Calu3 (cell line): ENCODE results near the gene PTTG1. TPM values are rescaled to one million over a fixed set of nuclear protein-coding genes. Genes with fewer than 3 reads are reported as not detected.
A peak's percentile ranks its signal among the peaks of the same experiment; 100 is the strongest.

Source experiments
- BruUV-seq: library from RNA; stranded (reverse); fragments of 400-500 nt; replicated peaks from 2 replicates; lab custom pipeline; 2021; lab: Mats Ljungman, UMichigan
- CTCF ChIA-PET: fragments of 300-600 bp; sonication (Branson Sonifier 250); formaldehyde crosslinking; loops from one replicate; lab custom pipeline; 2022; ENCODE audit warnings: antibody characterized with exemption; lab: Charles Lee
- DNase-seq: peaks from one replicate; pipeline ENCODE4 v3.0.0; 2022
- H3K27ac Mint-ChIP-seq: one replicate; pipeline ENCODE4 v1.8.0; 2022; ENCODE audit warnings: mixed read lengths; ENCODE audit not compliant: unreplicated experiment
- H3K27me3 Mint-ChIP-seq: one replicate; pipeline ENCODE4 v1.8.0; 2022; ENCODE audit warnings: mixed read lengths; ENCODE audit not compliant: unreplicated experiment
- H3K36me3 Mint-ChIP-seq: one replicate; pipeline ENCODE4 v1.8.0; 2022; ENCODE audit warnings: mild to moderate bottlenecking, moderate library complexity, mixed read lengths; ENCODE audit not compliant: insufficient read depth, unreplicated experiment
- H3K4me1 Mint-ChIP-seq: one replicate; pipeline ENCODE4 v1.8.0; 2022; ENCODE audit warnings: mild to moderate bottlenecking, low read depth, mixed read lengths; ENCODE audit not compliant: unreplicated experiment
- H3K4me3 Mint-ChIP-seq: one replicate; pipeline ENCODE4 v1.8.0; 2022; ENCODE audit warnings: mild to moderate bottlenecking, low read depth, moderate library complexity, mixed read lengths; ENCODE audit not compliant: unreplicated experiment
- H3K9me3 Mint-ChIP-seq: one replicate; pipeline ENCODE4 v1.8.0; 2022; ENCODE audit warnings: low read depth, mixed read lengths; ENCODE audit not compliant: unreplicated experiment
- intact Hi-C: fragments of 100-400 bp; cut with micrococcal nuclease; formaldehyde crosslinking; loops from one replicate; pipeline ENCODE4 v1.10.0; 2022; ENCODE audit not compliant: unreplicated experiment
- total RNA-seq: library from RNA; stranded (reverse); gene quantifications from 2 replicates; pipeline ENCODE4 v1.2.3, GENCODE V29; 2022
- TF ChIP-seq, protein P1 (sequence below): fragments of 200-600 bp; IDR thresholded peaks from one replicate; pipeline ENCODE4 v1.8.0; 2022; ENCODE audit warnings: antibody characterized with exemption; ENCODE audit not compliant: unreplicated experiment

PTTG1 gene
- total RNA-seq, 1 experiment from 2014 or later = 184 TPM

DNA sequence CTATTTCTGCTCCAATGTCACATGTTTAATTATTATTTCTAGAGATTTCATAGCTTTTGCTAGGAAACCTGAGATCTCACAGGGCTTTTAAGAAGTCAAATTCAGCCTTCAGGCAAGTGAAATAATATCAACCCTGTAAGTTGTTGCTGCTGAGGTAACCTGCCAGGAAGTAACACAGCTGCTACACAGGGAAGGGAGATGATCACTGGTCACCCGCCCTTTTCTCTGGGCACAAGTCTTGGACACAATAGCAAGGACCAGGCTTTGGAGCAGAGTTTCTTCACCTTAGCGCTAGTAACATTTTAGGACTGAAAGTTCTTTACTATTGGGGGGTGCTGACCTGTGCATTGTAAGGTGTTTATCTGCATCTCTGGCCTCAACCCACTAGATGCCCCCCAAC, 50.1 kb downstream of the PTTG1 start:
- intact Hi-C loops = no loop called here
- Mint-ChIP-seq H3K27me3 (no peaks in the 10 kb centered on the region), H3K36me3 (peaks cover 65% of the 10 kb centered on the region), H3K27ac (peak overlapping the region; percentile 30), H3K9me3 (peaks cover under 1% of the 10 kb centered on the region), H3K4me1 (peaks cover 92% of the 10 kb centered on the region), H3K4me3 (peak overlapping the region; percentile 89)
- CTCF ChIA-PET = no interaction called here
- DNase-seq = no peak
- TF ChIP-seq, protein P1, sequence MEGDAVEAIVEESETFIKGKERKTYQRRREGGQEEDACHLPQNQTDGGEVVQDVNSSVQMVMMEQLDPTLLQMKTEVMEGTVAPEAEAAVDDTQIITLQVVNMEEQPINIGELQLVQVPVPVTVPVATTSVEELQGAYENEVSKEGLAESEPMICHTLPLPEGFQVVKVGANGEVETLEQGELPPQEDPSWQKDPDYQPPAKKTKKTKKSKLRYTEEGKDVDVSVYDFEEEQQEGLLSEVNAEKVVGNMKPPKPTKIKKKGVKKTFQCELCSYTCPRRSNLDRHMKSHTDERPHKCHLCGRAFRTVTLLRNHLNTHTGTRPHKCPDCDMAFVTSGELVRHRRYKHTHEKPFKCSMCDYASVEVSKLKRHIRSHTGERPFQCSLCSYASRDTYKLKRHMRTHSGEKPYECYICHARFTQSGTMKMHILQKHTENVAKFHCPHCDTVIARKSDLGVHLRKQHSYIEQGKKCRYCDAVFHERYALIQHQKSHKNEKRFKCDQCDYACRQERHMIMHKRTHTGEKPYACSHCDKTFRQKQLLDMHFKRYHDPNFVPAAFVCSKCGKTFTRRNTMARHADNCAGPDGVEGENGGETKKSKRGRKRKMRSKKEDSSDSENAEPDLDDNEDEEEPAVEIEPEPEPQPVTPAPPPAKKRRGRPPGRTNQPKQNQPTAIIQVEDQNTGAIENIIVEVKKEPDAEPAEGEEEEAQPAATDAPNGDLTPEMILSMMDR = no peak
- no TSS peak for BruUV-seq

DNA sequence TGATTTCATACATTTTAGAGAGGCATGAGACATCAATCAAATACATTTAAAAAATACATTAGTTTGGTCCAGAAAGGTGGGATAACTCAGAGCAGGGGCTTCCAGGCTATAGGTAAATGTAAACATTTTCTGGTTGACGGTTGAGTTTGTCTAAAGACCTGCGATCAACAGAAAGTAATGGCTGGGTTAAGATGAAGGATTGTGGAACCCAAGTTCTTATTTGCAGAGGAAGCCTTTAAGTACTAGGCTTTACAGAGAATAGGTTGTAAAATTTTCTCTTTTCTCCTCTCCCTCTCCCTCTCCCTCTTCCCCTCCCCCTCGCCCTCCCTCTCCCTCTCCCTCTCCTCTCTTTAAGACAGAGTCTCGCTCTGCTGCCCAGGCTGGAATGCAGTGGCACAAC, 50.8 kb downstream of the PTTG1 start:
- BruUV-seq = no TSS peak
- no peaks in the 10 kb centered on the region for H3K27me3 Mint-ChIP-seq
- DNase-seq = no peak
- peaks cover 92% of the 10 kb centered on the region for H3K4me1 Mint-ChIP-seq
- H3K36me3 Mint-ChIP-seq = peaks cover 67% of the 10 kb centered on the region
- H3K27ac Mint-ChIP-seq = no peak overlapping the region
- TF ChIP-seq, protein P1 = no peak
- intact Hi-C loops = no loop called here
- peaks cover 3% of the 10 kb centered on the region for H3K9me3 Mint-ChIP-seq
- peak overlapping the region; percentile 89 for H3K4me3 Mint-ChIP-seq
- CTCF ChIA-PET = interaction anchor here (1.2 kb wide), 1 partner anchor 13 kb away, joined by 3 read pairs; no protein-coding TSS in a partner anchor

DNA sequence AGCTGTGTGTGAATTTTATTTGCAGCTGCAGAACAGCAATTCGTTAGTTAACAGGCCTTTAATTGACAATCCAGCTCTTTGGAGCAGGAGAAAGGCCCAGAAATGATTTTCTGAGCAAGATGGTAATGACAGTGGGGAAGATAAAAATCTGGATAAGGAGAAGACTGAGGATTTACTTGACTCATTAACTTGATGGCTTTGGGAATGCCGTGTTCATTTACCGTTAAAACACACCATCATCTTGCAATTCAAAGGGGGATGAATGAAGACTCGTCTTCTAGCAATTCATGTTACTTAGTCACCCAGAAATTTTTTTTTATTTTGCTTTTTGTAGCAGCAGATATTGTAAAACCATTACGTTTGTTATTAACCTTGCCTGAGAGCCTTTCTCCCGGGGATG, 52.0 kb downstream of the PTTG1 start:
- Mint-ChIP-seq H3K27ac (peak overlapping the region; percentile 40), H3K9me3 (peaks cover 3% of the 10 kb centered on the region), H3K36me3 (peaks cover 62% of the 10 kb centered on the region), H3K4me1 (peaks cover 93% of the 10 kb centered on the region), H3K27me3 (no peaks in the 10 kb centered on the region), H3K4me3 (no peak overlapping the region)
- CTCF ChIA-PET = interaction anchor here (1.2 kb wide), 1 partner anchor 12 kb away, joined by 3 read pairs; no protein-coding TSS in a partner anchor
- TF ChIP-seq, protein P1 = no peak
- BruUV-seq = no TSS peak
- no peak for DNase-seq
- intact Hi-C loops = no loop called here

DNA sequence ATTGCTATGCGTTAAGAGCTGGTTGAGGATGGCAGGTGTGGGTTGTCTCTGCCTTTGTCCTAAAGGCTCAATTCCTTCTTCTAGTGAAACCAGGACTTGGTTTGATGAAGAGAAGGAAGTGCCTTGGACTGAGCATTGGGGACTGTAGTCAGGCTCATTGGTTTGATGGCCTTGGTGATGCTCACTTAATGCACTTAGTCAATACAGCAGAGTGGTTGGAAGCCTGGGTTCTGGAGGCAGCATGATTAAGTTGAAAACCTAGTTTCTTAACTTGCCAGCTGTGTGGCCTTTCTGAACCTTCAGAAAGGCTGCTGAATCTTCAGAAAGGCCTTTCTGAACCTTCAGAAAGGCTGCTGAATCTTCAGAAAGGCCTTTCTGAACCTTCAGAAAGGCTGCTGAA, 52.4 kb downstream of the PTTG1 start:
- no peak for DNase-seq
- Mint-ChIP-seq H3K27me3 (no peaks in the 10 kb centered on the region), H3K4me1 (peaks cover 96% of the 10 kb centered on the region), H3K9me3 (peaks cover 3% of the 10 kb centered on the region), H3K4me3 (no peak overlapping the region), H3K27ac (no peak overlapping the region), H3K36me3 (peaks cover 58% of the 10 kb centered on the region)
- TF ChIP-seq, protein P1 = no peak
- CTCF ChIA-PET = interaction anchor here (1.3 kb wide), 1 partner anchor 11 kb away, joined by 3 read pairs; no protein-coding TSS in a partner anchor
- intact Hi-C loops = no loop called here
- no TSS peak for BruUV-seq
